Activated CD4-positive, alpha-beta T cell treated with anti-CD3 and anti-CD28 coated beads, Interleukin-2, amount 50 U/mL, for 24 hours (primary cell): ENCODE measurements around the gene APOL4.
"Not testable (repeated sequence)": the region's sequence is repeated elsewhere in the genome, so short reads cannot be mapped to it uniquely, and the experiment has no call there.

Source experiments
- DNase-seq, 2 donors: peaks; one replicate each; pipeline ENCODE4 v3.0.0-alpha.2; 2020; ENCODE audit warnings: low read depth in 1 of 2, low spot score in 1 of 2

APOL4 gene

DNA sequence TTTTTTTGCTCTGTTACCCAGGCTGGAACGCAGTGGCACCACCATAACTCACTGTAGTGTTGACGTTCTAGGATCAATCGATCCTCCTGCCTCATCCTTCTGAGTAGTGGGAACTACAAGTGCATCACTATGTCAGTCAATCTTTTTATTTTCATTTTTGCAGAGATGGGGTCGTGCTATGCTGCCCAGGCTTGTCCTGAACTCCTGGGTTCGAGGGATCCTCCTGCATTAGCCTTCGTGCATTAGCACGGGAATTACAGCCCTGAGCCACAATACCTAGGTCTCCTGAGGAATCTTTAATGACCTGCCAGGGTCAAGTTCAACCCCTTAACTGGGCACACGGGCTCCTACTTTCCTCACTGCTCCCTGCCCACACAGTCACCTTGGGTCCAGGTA lies 45.5 kb downstream of the APOL4 start:
- no peak for DNase-seq

DNA sequence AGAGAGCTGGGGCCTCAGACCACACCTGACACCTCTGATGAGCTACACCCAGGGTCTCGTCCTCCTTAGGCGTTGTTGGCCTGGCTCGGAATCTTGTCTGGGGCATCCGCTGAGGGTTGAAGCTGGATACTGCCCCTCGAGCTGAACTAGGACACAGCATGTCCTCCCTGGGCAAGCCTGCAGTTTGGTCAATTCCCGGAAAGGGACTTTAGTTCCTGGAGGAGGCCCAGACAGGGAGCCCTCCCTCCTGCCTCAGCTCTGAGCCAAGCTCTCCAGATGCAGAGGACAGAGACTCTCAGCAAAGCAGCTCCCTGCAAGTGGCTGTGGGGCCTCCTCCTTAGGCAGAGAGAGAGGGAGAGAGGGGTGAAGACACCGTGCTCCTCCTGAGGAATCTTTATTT lies 45.9 kb downstream of the APOL4 start:
- DNase-seq = no peak

- no peak for DNase-seq
Measured at GRCh38 chr22:36154423-36154945, 47.1 kb downstream of the APOL4 start.

- no peak for DNase-seq
Measured at GRCh38 chr22:36153501-36154422, 47.8 kb downstream of the APOL4 start.

- not testable (repeated sequence) for DNase-seq
Measured at GRCh38 chr22:36152821-36153220, 48.8 kb downstream of the APOL4 start.

- DNase-seq = no peak
Measured at GRCh38 chr22:36152088-36152487, 49.5 kb downstream of the APOL4 start.

- no peak for DNase-seq
Measured at GRCh38 chr22:36151006-36151595, 50.5 kb downstream of the APOL4 start.

GRCh38 chr22:36149441-36149840 lies 52.2 kb downstream of the APOL4 start:
- no peak for DNase-seq

- no peak for DNase-seq
Measured at GRCh38 chr22:36148411-36148810, 53.2 kb downstream of the APOL4 start.

- no peak for DNase-seq
Measured at GRCh38 chr22:36147196-36147791, 54.3 kb downstream of the APOL4 start.

DNA sequence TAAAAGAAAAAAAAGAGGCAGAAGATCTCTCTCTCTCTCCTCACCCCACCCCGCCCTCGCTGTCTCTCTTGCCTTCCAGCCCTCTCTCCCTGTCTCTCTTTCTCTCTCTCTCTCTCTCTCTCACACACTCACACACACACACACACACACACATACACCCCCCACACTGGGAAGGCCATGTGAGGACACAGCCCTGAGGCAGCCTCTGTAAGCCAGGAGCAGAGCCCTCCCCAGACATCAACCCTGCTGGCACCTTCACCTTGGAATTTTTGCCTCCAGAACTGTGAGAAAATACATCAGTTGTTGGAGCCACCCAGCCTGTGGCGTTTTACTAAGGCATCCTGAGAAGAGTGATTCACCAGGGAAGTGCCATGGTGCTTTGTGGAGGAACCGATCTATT lies 55.7 kb downstream of the APOL4 start:
- no peak for DNase-seq

GRCh38 chr22:36144886-36145541 lies 56.6 kb downstream of the APOL4 start:
- DNase-seq = no peak

DNA sequence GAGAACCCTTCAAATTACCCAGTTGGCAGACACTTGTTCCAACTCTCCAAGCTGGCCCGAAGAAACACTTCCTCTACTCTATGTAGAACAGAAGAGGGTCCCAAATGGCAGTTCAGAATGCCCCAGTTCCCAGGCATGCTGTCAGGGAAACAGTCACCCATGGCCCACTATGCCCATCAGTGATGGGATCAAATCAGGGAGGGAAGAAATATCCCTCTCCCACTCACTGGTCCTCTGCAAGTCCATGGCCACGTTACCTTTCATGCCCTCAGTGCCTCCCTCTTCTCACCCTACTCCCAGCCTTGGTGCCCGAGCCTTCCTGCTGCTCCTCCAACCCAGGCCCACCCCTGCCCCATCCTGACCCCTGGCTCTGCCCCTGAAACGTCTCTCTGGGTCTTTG lies 57.7 kb downstream of the APOL4 start:
- DNase-seq = no peak

GRCh38 chr22:36143066-36143815 lies 58.4 kb downstream of the APOL4 start:
- no peak for DNase-seq

GRCh38 chr22:36141481-36141880 lies 60.1 kb downstream of the APOL4 start:
- no peak for DNase-seq
